Epithelial cell of proximal tubule (primary cell): ENCODE data around the gene RAB22A. TPM values are rescaled to one million over a fixed set of nuclear protein-coding genes. Genes with fewer than 3 reads are reported as not detected.
A peak's percentile ranks its signal among the peaks of the same experiment; 100 is the strongest.

Experiments
- DNase-seq: peaks from one replicate; pipeline ENCODE4 v3.0.0-alpha.2; 2011; ENCODE audit warnings: low read depth
- H3K4me3 ChIP-seq: 2 replicates; pipeline ENCODE4 v1.5.1; 2011; ENCODE audit warnings: low read depth, mild to moderate bottlenecking, low read length
- CTCF ChIP-seq: conservative IDR thresholded peaks from 2 replicates; pipeline ENCODE4 v1.5.1; 2012; ENCODE audit warnings: low read depth, mild to moderate bottlenecking, low read length
- total RNA-seq: library from RNA; depleted of rRNA; stranded (reverse); fragments of >200 nt; gene quantifications from 2 replicates; pipeline ENCODE4 v1.2.3, GENCODE V29; 2015

RAB22A gene
- total RNA-seq, 1 donor from 2014 or later, result 10.6 TPM

- TF ChIP-seq CTCF, result no peak
- H3K4me3 ChIP-seq, result no peak overlapping the region
- DNase-seq, result no peak
Observed at GRCh38 chr20:58340151-58340550, 30.6 kb downstream of the RAB22A start.

GRCh38 chr20:58340853-58341252, 31.3 kb downstream of the RAB22A start:
- no peak overlapping the region for H3K4me3 ChIP-seq
- DNase-seq, result no peak
- TF ChIP-seq CTCF, result no peak

- no peak for TF ChIP-seq CTCF
- DNase-seq, result peak; percentile 7
- no peak overlapping the region for H3K4me3 ChIP-seq
Observed at GRCh38 chr20:58342104-58342945, 32.8 kb downstream of the RAB22A start.

- DNase-seq, result no peak
- TF ChIP-seq CTCF, result no peak
- H3K4me3 ChIP-seq, result no peak overlapping the region
Observed at GRCh38 chr20:58344741-58345140, 35.2 kb downstream of the RAB22A start.

- H3K4me3 ChIP-seq, result no peak overlapping the region
- TF ChIP-seq CTCF, result no peak
- peak; percentile 6 for DNase-seq
Observed at GRCh38 chr20:58349570-58349969, 40.1 kb downstream of the RAB22A start.

GRCh38 chr20:58352468-58352867, 43.0 kb downstream of the RAB22A start:
- no peak for TF ChIP-seq CTCF
- no peak overlapping the region for H3K4me3 ChIP-seq
- no peak for DNase-seq

GRCh38 chr20:58359441-58359840, 49.9 kb downstream of the RAB22A start:
- no peak for DNase-seq
- H3K4me3 ChIP-seq, result no peak overlapping the region
- TF ChIP-seq CTCF, result no peak
